ENCODE results near the gene YARS2.

DNA sequence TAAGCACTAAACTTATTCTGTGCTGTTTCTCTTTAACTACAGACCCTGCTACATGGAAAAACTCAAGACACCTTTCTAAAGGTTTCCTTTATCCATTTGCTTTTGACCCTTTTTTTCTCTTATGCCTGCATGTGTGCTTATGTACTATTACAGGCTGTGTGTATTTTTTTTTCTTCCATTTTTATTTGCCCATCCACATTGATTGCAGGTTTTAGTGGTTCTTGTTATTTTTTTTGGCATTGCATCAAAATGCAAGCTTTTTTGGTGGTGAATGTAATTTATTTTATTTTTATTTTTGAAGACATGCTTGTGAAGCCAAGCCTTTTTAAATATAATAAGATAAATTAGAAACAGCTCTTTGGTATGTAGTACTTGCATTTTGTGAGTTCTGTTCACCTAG is 49.9 kb downstream of the YARS2 start:
- TF ChIP-seq HDAC1 (IDR thresholded peaks at IDR 0.05) (no peak), DIDO1 (tag; IDR thresholded peaks at IDR 0.05; ENCODE audit: low read depth) (no peak), MTA3 (IDR thresholded peaks at IDR 0.05; ENCODE audit: borderline replicate concordance) (no peak)

All from K562 (cell line).